COLO668 (cell line): ENCODE results near the gene SF3B3.

ENCODE experiments used
- DNase-seq: peaks from one replicate; lab custom pipeline; 2025; ENCODE audit not compliant: unreplicated experiment; lab: John Stamatoyannopoulos, UW

The SF3B3 gene

GRCh38 chr16:70563636-70564035, 40.0 kb downstream of the SF3B3 start:
- DNase-seq, result no peak

GRCh38 chr16:70565053-70565452, 41.4 kb downstream of the SF3B3 start:
- no peak for DNase-seq

- no peak for DNase-seq
Measured at GRCh38 chr16:70568601-70569237, 45.1 kb downstream of the SF3B3 start.

GRCh38 chr16:70569752-70570151, 46.1 kb downstream of the SF3B3 start:
- no peak for DNase-seq

- no peak for DNase-seq
Measured at GRCh38 chr16:70570967-70571570, 47.5 kb downstream of the SF3B3 start.

GRCh38 chr16:70571623-70572022, 48.0 kb downstream of the SF3B3 start:
- DNase-seq, result no peak

GRCh38 chr16:70572050-70572925, 48.7 kb downstream of the SF3B3 start:
- DNase-seq, result no peak

- DNase-seq, result no peak
Measured at GRCh38 chr16:70572926-70573270, 49.3 kb downstream of the SF3B3 start.

GRCh38 chr16:70573451-70574121, 50.0 kb downstream of the SF3B3 start:
- no peak for DNase-seq

GRCh38 chr16:70574595-70575271, 51.1 kb downstream of the SF3B3 start:
- DNase-seq, result no peak

GRCh38 chr16:70575376-70575775, 51.8 kb downstream of the SF3B3 start:
- no peak for DNase-seq

GRCh38 chr16:70576431-70577255, 53.0 kb downstream of the SF3B3 start:
- peak; percentile 21 for DNase-seq

- no peak for DNase-seq
Measured at GRCh38 chr16:70577256-70577698, 53.7 kb downstream of the SF3B3 start.

GRCh38 chr16:70578035-70578434, 54.4 kb downstream of the SF3B3 start:
- no peak for DNase-seq

- DNase-seq, result no peak
Measured at GRCh38 chr16:70579248-70579647, 55.6 kb downstream of the SF3B3 start.

GRCh38 chr16:70579648-70580630, 56.3 kb downstream of the SF3B3 start:
- DNase-seq, result no peak

GRCh38 chr16:70582280-70582978, 58.8 kb downstream of the SF3B3 start:
- DNase-seq, result no peak

GRCh38 chr16:70586731-70587130, 63.1 kb downstream of the SF3B3 start:
- no peak for DNase-seq
